GM12878 (cell line): ENCODE data around the gene PTPRS. TPM values are rescaled to one million over a fixed set of nuclear protein-coding genes. Genes with fewer than 3 reads are reported as not detected.

Experiments used
- ATAC-seq: fragments of 200-7000 bp; cut with Tn5 transposase; 3 replicates; pipeline ENCODE4 v1.9.1; 2020; ENCODE audit warnings: mild to moderate bottlenecking, moderate library complexity
- BruUV-seq: library from RNA; stranded (reverse); fragments of 400-500 nt; replicated peaks from 2 replicates; lab custom pipeline; 2021; lab: Mats Ljungman, UMichigan
- CTCF ChIA-PET: fragments of 300-600 bp; sonication (Branson Sonifier 250); formaldehyde crosslinking; extraction: SDS; loops from one replicate; lab custom pipeline; 2021; ENCODE audit warnings: inconsistent platforms; lab: Yijun Ruan, JAX
- POLR2A ChIA-PET: fragments of 350-600 bp; formaldehyde crosslinking; extraction: SDS; loops from one replicate; lab custom pipeline; 2021; ENCODE audit warnings: inconsistent platforms; lab: Charles Lee
- RAD21 ChIA-PET: fragments of 300-600 bp; sonication (Branson Sonifier 250); formaldehyde crosslinking; loops from one replicate; lab custom pipeline; 2023; ENCODE audit warnings: antibody characterized with exemption; ENCODE audit not compliant: unreplicated experiment; lab: Charles Lee
- SMC1A ChIA-PET: fragments of 300-600 bp; sonication (Branson Sonifier 250); formaldehyde crosslinking; loops from one replicate; lab custom pipeline; 2023; ENCODE audit not compliant: unreplicated experiment, uncharacterized antibody; lab: Charles Lee
- DNase-seq: peaks from one replicate; pipeline ENCODE4 v3.0.0-alpha.2; 2011; ENCODE audit warnings: low read depth, low spot score
- FAIRE-seq: peaks from 3 replicates; lab custom pipeline; 2011; peaks lifted over from hg19 to GRCh38; lab: Jason Lieb, UNC
- H2AFZ ChIP-seq: 2 replicates; pipeline ENCODE4 v1.6.0; 2011; ENCODE audit warnings: low read depth, low read length, control low read depth; ENCODE audit not compliant: control insufficient read depth
- H3K27ac ChIP-seq: 2 replicates; pipeline ENCODE4 v1.5.1; 2011; ENCODE audit warnings: control low read depth; ENCODE audit not compliant: control insufficient read depth, insufficient read depth
- H3K27me3 ChIP-seq, 2 experiments: replicated peaks in 1 of 2; 2 replicates each; pipeline versions ENCODE4 v1.6.0 to v1.6.1; 2011; ENCODE audit warnings: low read length in 1 of 2; ENCODE audit not compliant: control insufficient read depth in 2 of 2, insufficient read depth in 2 of 2
- H3K36me3 ChIP-seq, 2 experiments: 2 replicates each; pipeline ENCODE4 v1.5.1; 2011; ENCODE audit warnings: low read length in 1 of 2; ENCODE audit not compliant: control insufficient read depth in 2 of 2, insufficient read depth in 2 of 2
- H3K4me1 ChIP-seq: 2 replicates; pipeline ENCODE4 v1.6.1; 2011; ENCODE audit warnings: mild to moderate bottlenecking, low read length, moderate library complexity, mixed read lengths; ENCODE audit not compliant: control insufficient read depth, insufficient read depth
- H3K4me2 ChIP-seq: 2 replicates; pipeline ENCODE4 v1.6.0; 2011; ENCODE audit warnings: control low read depth; ENCODE audit not compliant: control insufficient read depth, insufficient read depth
- H3K4me3 ChIP-seq: fragments of 200-600 bp; sonication (generic); 2 replicates; pipeline ENCODE4 v1.5.1; 2016
- H3K79me2 ChIP-seq: 2 replicates; pipeline ENCODE4 v1.6.0; 2011; ENCODE audit warnings: low read length; ENCODE audit not compliant: control insufficient read depth, insufficient read depth
- H3K9ac ChIP-seq: 2 replicates; pipeline ENCODE4 v1.8.0; 2011; ENCODE audit warnings: low read length, control low read depth, mixed read lengths; ENCODE audit not compliant: control insufficient read depth, insufficient read depth
- H3K9me3 ChIP-seq: replicated peaks from 3 replicates; pipeline ENCODE4 v1.5.1; 2011; ENCODE audit warnings: mild to moderate bottlenecking, low read length; ENCODE audit not compliant: control insufficient read depth, insufficient read depth
- H4K20me1 ChIP-seq: 2 replicates; pipeline ENCODE4 v1.6.0; 2011; ENCODE audit not compliant: control insufficient read depth, insufficient read depth
- ASH2L ChIP-seq: fragments of 300-600, 200-600 bp; sonication (generic); IDR thresholded peaks from 2 replicates; pipeline ENCODE4 v1.6.1; 2017; ENCODE audit warnings: low read depth, mild to moderate bottlenecking, borderline replicate concordance
- BACH1 ChIP-seq: fragments of 450-650 bp; IDR thresholded peaks from 2 replicates; pipeline ENCODE4 v1.6.1; 2017; ENCODE audit warnings: mild to moderate bottlenecking, borderline replicate concordance
- CBX3 ChIP-seq: fragments of 200-600 bp; sonication (generic); IDR thresholded peaks from 2 replicates; pipeline ENCODE4 v1.6.1; 2016; ENCODE audit warnings: low read depth, borderline replicate concordance
- CHD2 ChIP-seq: IDR thresholded peaks from 2 replicates; pipeline ENCODE4 v1.6.1; 2011; ENCODE audit warnings: low read depth, low read length, improper control_type of control experiment, borderline replicate concordance
- CREM ChIP-seq: IDR thresholded peaks from 2 replicates; pipeline ENCODE4 v1.6.1; 2014; ENCODE audit warnings: antibody characterized with exemption, low read depth
- DPF2 ChIP-seq: fragments of 450-650 bp; IDR thresholded peaks from 2 replicates; pipeline ENCODE4 v1.6.1; 2017; ENCODE audit warnings: mild to moderate bottlenecking
- EP300 ChIP-seq, 2 experiments: fragments of 150-350 bp in 1 of 2; IDR thresholded peaks; 2 replicates each; pipeline ENCODE4 v1.6.1; 2011 to 2012; ENCODE audit warnings: low read depth in 2 of 2, low read length in 2 of 2, borderline replicate concordance in 1 of 2, improper control_type of control experiment in 1 of 2, inconsistent platforms in 1 of 2; ENCODE audit not compliant: control insufficient read depth in 1 of 2
- FOS ChIP-seq: IDR thresholded peaks from 3 replicates; pipeline ENCODE4 v1.6.1; 2011; ENCODE audit warnings: borderline replicate concordance; ENCODE audit not compliant: insufficient read length; ENCODE audit errors: extremely low read depth
- FOXM1 ChIP-seq: IDR thresholded peaks from 2 replicates; pipeline ENCODE4 v1.6.1; 2012; ENCODE audit warnings: low read depth, mild to moderate bottlenecking, inconsistent platforms, low read length, moderate library complexity
- GATAD2B ChIP-seq: fragments of 450-650 bp; conservative IDR thresholded peaks from 2 replicates; pipeline ENCODE4 v1.6.1; 2017; ENCODE audit warnings: low read depth, mild to moderate bottlenecking, moderate library complexity
- HDAC2 ChIP-seq: fragments of 200-600 bp; sonication (generic); IDR thresholded peaks from 2 replicates; pipeline ENCODE4 v1.6.1; 2017
- IKZF2 ChIP-seq, 2 experiments: fragments of 450-650 bp; IDR thresholded peaks; 2 replicates each; pipeline ENCODE4 v1.6.1; 2017; ENCODE audit warnings: mild to moderate bottlenecking in 2 of 2, moderate library complexity in 2 of 2
- MEF2B ChIP-seq: fragments of 450-650 bp; IDR thresholded peaks from 2 replicates; pipeline ENCODE4 v1.6.1; 2018; ENCODE audit warnings: mild to moderate bottlenecking, moderate library complexity; ENCODE audit not compliant: partially characterized antibody, poor library complexity, severe bottlenecking
- MTA3 ChIP-seq: IDR thresholded peaks from 2 replicates; pipeline ENCODE4 v1.6.1; 2012; ENCODE audit warnings: low read length, inconsistent platforms, borderline replicate concordance
- NBN ChIP-seq: fragments of 450-650 bp; IDR thresholded peaks from 2 replicates; pipeline ENCODE4 v1.6.1; 2016
- NFYB ChIP-seq: IDR thresholded peaks from 2 replicates; pipeline ENCODE4 v1.6.1; 2011; ENCODE audit warnings: low read depth, mild to moderate bottlenecking, low read length, improper control_type of control experiment, moderate library complexity; ENCODE audit not compliant: insufficient read depth
- NR2F1 ChIP-seq: fragments of 450-650 bp; conservative IDR thresholded peaks from 2 replicates; pipeline ENCODE4 v1.6.1; 2017; ENCODE audit warnings: mild to moderate bottlenecking
- RBBP5 ChIP-seq: fragments of 200-600 bp; sonication (generic); conservative IDR thresholded peaks from 2 replicates; pipeline ENCODE4 v1.6.1; 2016
- RELB ChIP-seq: fragments of 450-650 bp; IDR thresholded peaks from 2 replicates; pipeline ENCODE4 v1.6.1; 2017; ENCODE audit warnings: low read depth, mild to moderate bottlenecking, moderate library complexity
- SIN3A ChIP-seq: IDR thresholded peaks from 2 replicates; pipeline ENCODE4 v1.6.1; 2012; ENCODE audit warnings: low read depth, low read length, improper control_type of control experiment
- STAT1 ChIP-seq: fragments of 450-650 bp; conservative IDR thresholded peaks from 2 replicates; pipeline ENCODE4 v1.6.1; 2014; ENCODE audit warnings: antibody characterized with exemption, mild to moderate bottlenecking
- TCF12 ChIP-seq: IDR thresholded peaks from 2 replicates; pipeline ENCODE4 v1.6.1; 2011; ENCODE audit warnings: low read depth, mild to moderate bottlenecking, low read length
- YBX1 ChIP-seq: fragments of 450-650 bp; IDR thresholded peaks from 2 replicates; pipeline ENCODE4 v1.6.1; 2016; ENCODE audit warnings: antibody characterized with exemption
- ZBED1 ChIP-seq: IDR thresholded peaks from 2 replicates; pipeline ENCODE4 v1.6.1; 2016; ENCODE audit warnings: borderline replicate concordance
- ZNF207 ChIP-seq: fragments of 450-650 bp; IDR thresholded peaks from 2 replicates; pipeline ENCODE4 v1.6.1; 2014; ENCODE audit warnings: antibody characterized with exemption, mild to moderate bottlenecking, borderline replicate concordance
- WGBS: methylation state at CpG from one replicate; pipeline ENCODE4 v1.1.6; 2016; ENCODE audit warnings: low lambda C conversion rate; ENCODE audit not compliant: insufficient replicate concordance, insufficient coverage; ENCODE audit errors: missing lambda C conversion rate; 5-methylcytosine and 5-hydroxymethylcytosine counted together
- in situ Hi-C: fragments of 300-500 bp; cut with MboI; formaldehyde crosslinking; loops from 9 replicates; pipeline ENCODE4 v1.14.3; 2018; ENCODE audit warnings: mixed read lengths
- intact Hi-C: fragments of 100-400 bp; cut with micrococcal nuclease; formaldehyde crosslinking; loops from one replicate; pipeline ENCODE4 v1.14.2; 2022; ENCODE audit not compliant: unreplicated experiment
- polyA plus RNA-seq, 11 experiments: library from polyadenylated mRNA; depleted of rRNA in 4 of 11; unstranded in 6 of 11; stranded (reverse) in 5 of 11; fragments of >200 nt; fragmentation: Nextera tagmentation in 4 of 11; fragmentation: Illumina TruSeq in 1 of 11; extraction: Ambion mirVana in 4 of 11; extraction: Trizol in 1 of 11; gene quantifications; 1 replicate in 1 of 11; 2 replicates in 10 of 11; pipeline versions ENCODE4 v1.2.1 to v1.2.3, GENCODE V29; 2011 to 2016; ENCODE audit warnings: inconsistent platforms in 2 of 11, missing spikeins in 2 of 11, low read depth in 1 of 11
- total RNA-seq, 4 experiments: library from RNA; depleted of rRNA in 3 of 4; stranded (reverse); fragments of >200 nt in 3 of 4; fragmentation: Illumina TruSeq in 1 of 4; extraction: Trizol in 1 of 4; gene quantifications; 2 replicates each; pipeline versions ENCODE4 v1.2.1 to v1.2.3, GENCODE V29; 2013 to 2021

The PTPRS gene
- total and polyA plus RNA-seq, 10 of the 15 experiments (the other 5 are each of a cell fraction or from before 2014, with no cell fraction given), result 0.09 to 32.1 (median 0.71) TPM

GRCh38 chr19:5340637-5341447, at the start of gene PTPRS (continued):
- TF ChIP-seq ZNF207 (no peak), GATAD2B (peak; percentile 31; the same call in 1 of the 2 replicates), CBX3 (no peak), EP300 (IDR thresholded peaks at IDR 0.05; ENCODE audit: borderline replicate concordance in 1 of 2, control insufficient read depth in 1 of 2, low read depth in 2 of 2, low read length in 2 of 2) (0 out of 4 replicates have a peak, but pooled peaks of 1 of the 2 experiments have one; percentile 12), NFYB (peak; percentile 76; the same call in 1 of the 2 replicates), YBX1 (no peak), DPF2 (0 out of 2 replicates have a peak, but pooled peaks have one; percentile 45)

- no peaks in the 10 kb centered on the region for H3K27me3 ChIP-seq
- H3K79me2 ChIP-seq, result no peaks in the 10 kb centered on the region
- CTCF ChIA-PET, result no interaction called here
- H3K27ac ChIP-seq, result no peak overlapping the region
- H3K36me3 ChIP-seq, result no peaks in the 10 kb centered on the region
- no TSS peak for BruUV-seq
- intact Hi-C loops, result no loop called here
- SMC1A ChIA-PET, result no interaction called here
- in situ Hi-C loops, result no loop called here
- POLR2A ChIA-PET, result no interaction called here
- DNase-seq (no peak), FAIRE-seq (no peak), ATAC-seq (no peak)
- no peak overlapping the region for H3K4me3 ChIP-seq
- H2AFZ ChIP-seq, result no peak overlapping the region
- no peak overlapping the region for H3K4me2 ChIP-seq
- RAD21 ChIA-PET, result interaction anchor here (0.6 to 0.7 kb wide), 2 partner anchors 97 to 710 kb away, joined by 3 read pairs; no protein-coding TSS in a partner anchor
- H3K9ac ChIP-seq, result no peak overlapping the region
- WGBS, result 46% methylated on average over 6 of the region's 6 CpGs
- H4K20me1 ChIP-seq, result no peaks in the 10 kb centered on the region
- no peaks in the 10 kb centered on the region for H3K9me3 ChIP-seq
- H3K4me1 ChIP-seq, result no peaks in the 10 kb centered on the region
- TF ChIP-seq HDAC2 (no peak), RBBP5 (no peak), IKZF2 (IDR thresholded peaks at IDR 0.05) (no peak), RELB (no peak), NBN (no peak), CREM (no peak), MEF2B (no peak), CHD2 (no peak), FOXM1 (no peak), TCF12 (no peak), BACH1 (no peak), ASH2L (no peak), STAT1 (no peak), FOS (no peak), NR2F1 (no peak), SIN3A (no peak), MTA3 (no peak), ZBED1 (no peak)
Measured at GRCh38 chr19:5389353-5389752, 48.7 kb upstream of the PTPRS start.
